GM23338 (cell line): ENCODE results near the gene GRK4.

Experiments
- ETS1 ChIP-seq: IDR thresholded peaks from 2 replicates; pipeline ENCODE4 v1.6.1; 2016; ENCODE audit warnings: antibody characterized with exemption
- TF ChIP-seq, protein P1 (sequence below), 2 experiments: fragments of 200-600 bp in 1 of 2; sonication (generic) in 1 of 2; conservative IDR thresholded peaks; 2 replicates each; pipeline versions ENCODE4 v1.5.1 to v1.6.1; 2016 to 2017; ENCODE audit warnings: antibody characterized with exemption in 2 of 2, low read depth in 2 of 2, mild to moderate bottlenecking in 2 of 2, moderate library complexity in 1 of 2

GRCh38 chr4:2923668-2924173, 39.6 kb upstream of the GRK4 start:
- TF ChIP-seq, protein P1, sequence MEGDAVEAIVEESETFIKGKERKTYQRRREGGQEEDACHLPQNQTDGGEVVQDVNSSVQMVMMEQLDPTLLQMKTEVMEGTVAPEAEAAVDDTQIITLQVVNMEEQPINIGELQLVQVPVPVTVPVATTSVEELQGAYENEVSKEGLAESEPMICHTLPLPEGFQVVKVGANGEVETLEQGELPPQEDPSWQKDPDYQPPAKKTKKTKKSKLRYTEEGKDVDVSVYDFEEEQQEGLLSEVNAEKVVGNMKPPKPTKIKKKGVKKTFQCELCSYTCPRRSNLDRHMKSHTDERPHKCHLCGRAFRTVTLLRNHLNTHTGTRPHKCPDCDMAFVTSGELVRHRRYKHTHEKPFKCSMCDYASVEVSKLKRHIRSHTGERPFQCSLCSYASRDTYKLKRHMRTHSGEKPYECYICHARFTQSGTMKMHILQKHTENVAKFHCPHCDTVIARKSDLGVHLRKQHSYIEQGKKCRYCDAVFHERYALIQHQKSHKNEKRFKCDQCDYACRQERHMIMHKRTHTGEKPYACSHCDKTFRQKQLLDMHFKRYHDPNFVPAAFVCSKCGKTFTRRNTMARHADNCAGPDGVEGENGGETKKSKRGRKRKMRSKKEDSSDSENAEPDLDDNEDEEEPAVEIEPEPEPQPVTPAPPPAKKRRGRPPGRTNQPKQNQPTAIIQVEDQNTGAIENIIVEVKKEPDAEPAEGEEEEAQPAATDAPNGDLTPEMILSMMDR (conservative IDR thresholded peaks at IDR 0.05; ENCODE audit: low read depth in 2 of 2) = no peak
- TF ChIP-seq ETS1 = no peak
